ENCODE results near the gene ZNF343. TPM values are rescaled to one million over a fixed set of nuclear protein-coding genes. Genes with fewer than 3 reads are reported as not detected.
"Not testable (repeated sequence)": the region's sequence is repeated elsewhere in the genome, so short reads cannot be mapped to it uniquely, and the experiment has no call there.

Gene ZNF343
- total RNA-seq, 1 experiment from 2014 or later = 3.4 TPM

DNA sequence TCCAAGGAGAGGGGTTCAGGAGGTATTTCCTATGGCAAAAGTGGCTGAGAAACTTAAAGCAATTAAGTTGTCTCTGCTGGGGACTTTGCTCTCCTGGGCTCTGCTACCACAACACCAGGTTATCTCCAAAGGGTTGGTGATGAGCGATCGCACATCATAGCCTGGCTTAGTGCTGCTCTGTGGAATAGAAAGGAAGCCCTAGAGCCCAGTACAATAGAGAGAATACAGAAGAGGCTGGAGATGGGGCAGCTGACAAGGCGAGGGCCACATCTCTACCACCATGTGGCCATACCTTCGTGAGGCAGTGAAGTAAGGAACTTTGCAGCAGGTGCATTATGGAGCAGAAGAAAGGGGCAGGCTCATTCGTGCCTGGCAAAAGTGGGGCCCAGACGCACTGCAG is 19.0 kb upstream of the ZNF343 start:
- Histone ChIP-seq H3K79me1 (ENCODE audit: insufficient read depth, low read depth, low read length, poor library complexity, severe bottlenecking) (no peaks in the 10 kb centered on the region), H2BK20ac (ENCODE audit: low read depth, low read length, poor library complexity, severe bottlenecking) (no peak overlapping the region), H2AFZ (ENCODE audit: low read length) (no peak overlapping the region), H3T11ph (ENCODE audit: low read length) (no peak overlapping the region), H2AK5ac (ENCODE audit: insufficient read length, low read length) (no peak overlapping the region), H3K9me3 (ENCODE audit: control insufficient read depth, low read depth, low read length) (no peaks in the 10 kb centered on the region), H3K4me1 (ENCODE audit: insufficient read depth, low read length) (no peaks in the 10 kb centered on the region), H3K4me2 (ENCODE audit: insufficient read depth, insufficient read length, low read length) (no peak overlapping the region), H4K20me1 (ENCODE audit: control insufficient read depth, insufficient read depth, insufficient read length) (no peaks in the 10 kb centered on the region), H4K8ac (replicated peaks; ENCODE audit: insufficient read length, low read depth, low read length) (no peak overlapping the region), H2BK5ac (ENCODE audit: insufficient read length, low read length) (no peak overlapping the region), H3K56ac (ENCODE audit: insufficient read length, low read depth, low read length) (no peak overlapping the region), H4K91ac (ENCODE audit: insufficient read length, low read depth, low read length) (no peak overlapping the region), H4K5ac (ENCODE audit: insufficient read length, low read depth, low read length) (no peak overlapping the region), H2BK15ac (ENCODE audit: low read depth, low read length) (no peak overlapping the region), H3K27me3 (ENCODE audit: insufficient read depth, low read length) (peaks cover 16% of the 10 kb centered on the region), H3K23ac (ENCODE audit: insufficient read length, low read depth, low read length) (no peak overlapping the region), H2BK120ac (ENCODE audit: low read depth, low read length, poor library complexity, severe bottlenecking) (no peak overlapping the region), H3K27ac (ENCODE audit: insufficient read length, low read depth, low read length) (no peak overlapping the region), H3K18ac (ENCODE audit: insufficient read length, low read depth, low read length) (no peak overlapping the region), H3K23me2 (ENCODE audit: insufficient read length, low read depth, low read length, poor library complexity, severe bottlenecking) (peaks cover 6% of the 10 kb centered on the region), H3K79me2 (ENCODE audit: insufficient read depth, low read length) (no peaks in the 10 kb centered on the region), H3K14ac (ENCODE audit: insufficient read depth, low read length) (no peak overlapping the region), H2BK12ac (ENCODE audit: insufficient read length, low read depth, low read length) (no peak overlapping the region), H3K9ac (ENCODE audit: extremely low read depth, insufficient read length, low read length) (no peak overlapping the region), H3K4ac (ENCODE audit: low read depth, low read length) (no peak overlapping the region)
- no peak for TF ChIP-seq CTCF (conservative IDR thresholded peaks at IDR 0.05)
- Mint-ChIP-seq H3K27me3 (ENCODE audit: low read depth) (peaks cover 91% of the 10 kb centered on the region), H3K4me1 (peaks cover 3% of the 10 kb centered on the region in 2 experiments), H3K36me3 (ENCODE audit: insufficient read depth in 1 of 3, low read depth in 3 of 3) (no peaks in the 10 kb centered on the region), H3K4me3 (no peak overlapping the region), H3K9me3 (no peaks in the 10 kb centered on the region), H3K27ac (no peak overlapping the region)
- no peak for DNase-seq
- no CpG with 5 or more reads among the region's 6 CpGs for WGBS (ENCODE audit: extremely low coverage, insufficient read length, low lambda C conversion rate)

- H3K79me1 ChIP-seq (ENCODE audit: insufficient read depth, low read depth, low read length, poor library complexity, severe bottlenecking); H3K4me1 ChIP-seq (ENCODE audit: insufficient read depth, low read length); H3K9ac ChIP-seq (ENCODE audit: extremely low read depth, insufficient read length, low read length); H2BK15ac ChIP-seq (ENCODE audit: low read depth, low read length); H3K27ac ChIP-seq (ENCODE audit: insufficient read length, low read depth, low read length); H3K4ac ChIP-seq (ENCODE audit: low read depth, low read length); H3K23me2 ChIP-seq (ENCODE audit: insufficient read length, low read depth, low read length, poor library complexity, severe bottlenecking); H2BK20ac ChIP-seq (ENCODE audit: low read depth, low read length, poor library complexity, severe bottlenecking); H3K9me3 Mint-ChIP-seq; H3K23ac ChIP-seq (ENCODE audit: insufficient read length, low read depth, low read length); H3K79me2 ChIP-seq (ENCODE audit: insufficient read depth, low read length); H3K36me3 Mint-ChIP-seq (ENCODE audit: insufficient read depth in 1 of 3, low read depth in 3 of 3); H3K14ac ChIP-seq (ENCODE audit: insufficient read depth, low read length); H2BK120ac ChIP-seq (ENCODE audit: low read depth, low read length, poor library complexity, severe bottlenecking); H4K91ac ChIP-seq (ENCODE audit: insufficient read length, low read depth, low read length); H3K56ac ChIP-seq (ENCODE audit: insufficient read length, low read depth, low read length); H3K4me3 Mint-ChIP-seq; H2AK5ac ChIP-seq (ENCODE audit: insufficient read length, low read length); H2AFZ ChIP-seq (ENCODE audit: low read length); H3K4me1 Mint-ChIP-seq; H3K4me2 ChIP-seq (ENCODE audit: insufficient read depth, insufficient read length, low read length); H3K9me3 ChIP-seq (ENCODE audit: control insufficient read depth, low read depth, low read length); H3T11ph ChIP-seq (ENCODE audit: low read length); H4K8ac ChIP-seq (replicated peaks; ENCODE audit: insufficient read length, low read depth, low read length); H2BK12ac ChIP-seq (ENCODE audit: insufficient read length, low read depth, low read length); H2BK5ac ChIP-seq (ENCODE audit: insufficient read length, low read length); H4K20me1 ChIP-seq (ENCODE audit: control insufficient read depth, insufficient read depth, insufficient read length); H4K5ac ChIP-seq (ENCODE audit: insufficient read length, low read depth, low read length); DNase-seq; H3K27ac Mint-ChIP-seq; H3K18ac ChIP-seq (ENCODE audit: insufficient read length, low read depth, low read length): not testable (repeated sequence)
- peaks cover 17% of the 10 kb centered on the region for H3K27me3 ChIP-seq (ENCODE audit: insufficient read depth, low read length)
- H3K27me3 Mint-ChIP-seq (ENCODE audit: low read depth) = peaks cover 92% of the 10 kb centered on the region
- no CpG with 5 or more reads among the region's 5 CpGs for WGBS (ENCODE audit: extremely low coverage, insufficient read length, low lambda C conversion rate)
Observed at GRCh38 chr20:2526218-2526583, 17.5 kb upstream of the ZNF343 start.
